ENCODE data around the gene CCDC43. TPM values are rescaled to one million over a fixed set of nuclear protein-coding genes. Genes with fewer than 3 reads are reported as not detected.

The CCDC43 gene
- total RNA-seq, 1 experiment from 2014 or later, result 16.0 TPM

GRCh38 chr17:44688675-44689476 lies 700 bp downstream of the CCDC43 start:
- POLR2A ChIA-PET, result interaction anchor here (0.6 kb wide), 1 partner anchor 241 kb away, joined by 10 read pairs; no protein-coding TSS in a partner anchor
- DNase-seq (ENCODE audit: low read depth, low spot score) (no peak), ATAC-seq (peak; percentile 39; the same call in 1 of the 2 replicates)
- Histone ChIP-seq H3K4me1 (ENCODE audit: control insufficient read depth, insufficient read depth, low read length) (0 out of 2 replicates have a peak, but pooled peaks cover 7% of the 10 kb centered on the region), H3K27ac (ENCODE audit: low read length) (peak overlapping the region; percentile 88), H3K4me3 (ENCODE audit: low read depth in 2 of 2, low read length in 2 of 2) (peak overlapping the region; percentile 86 to 96), H3K36me3 (ENCODE audit: control insufficient read depth, insufficient read depth, low read length) (no peaks in the 10 kb centered on the region; the same call in 1 of the 2 replicates), H3K9me3 (ENCODE audit: control insufficient read depth, insufficient read depth, low read depth, low read length) (no peaks in the 10 kb centered on the region), H3K27me3 (ENCODE audit: control insufficient read depth, insufficient read depth, low read length) (no peaks in the 10 kb centered on the region)
- intact Hi-C loops (cut with micrococcal nuclease; ENCODE audit: unreplicated experiment), result no loop called here
- TSS peak; percentile 82 for BruUV-seq (replicated peaks)
- TF ChIP-seq TCF7L2 (IDR thresholded peaks at IDR 0.05; ENCODE audit: low read depth, low read length) (no peak), SIN3A (IDR thresholded peaks at IDR 0.05; ENCODE audit: borderline replicate concordance, insufficient read depth, low read depth, low read length) (no peak), REST (IDR thresholded peaks at IDR 0.05; ENCODE audit: insufficient read depth in 1 of 2, low read depth in 2 of 2, low read length in 1 of 2) (no peak), POLR2AphosphoS5 (IDR thresholded peaks at IDR 0.05; ENCODE audit: low read depth, low read length) (no peak)
- TF ChIP-seq, protein P1, sequence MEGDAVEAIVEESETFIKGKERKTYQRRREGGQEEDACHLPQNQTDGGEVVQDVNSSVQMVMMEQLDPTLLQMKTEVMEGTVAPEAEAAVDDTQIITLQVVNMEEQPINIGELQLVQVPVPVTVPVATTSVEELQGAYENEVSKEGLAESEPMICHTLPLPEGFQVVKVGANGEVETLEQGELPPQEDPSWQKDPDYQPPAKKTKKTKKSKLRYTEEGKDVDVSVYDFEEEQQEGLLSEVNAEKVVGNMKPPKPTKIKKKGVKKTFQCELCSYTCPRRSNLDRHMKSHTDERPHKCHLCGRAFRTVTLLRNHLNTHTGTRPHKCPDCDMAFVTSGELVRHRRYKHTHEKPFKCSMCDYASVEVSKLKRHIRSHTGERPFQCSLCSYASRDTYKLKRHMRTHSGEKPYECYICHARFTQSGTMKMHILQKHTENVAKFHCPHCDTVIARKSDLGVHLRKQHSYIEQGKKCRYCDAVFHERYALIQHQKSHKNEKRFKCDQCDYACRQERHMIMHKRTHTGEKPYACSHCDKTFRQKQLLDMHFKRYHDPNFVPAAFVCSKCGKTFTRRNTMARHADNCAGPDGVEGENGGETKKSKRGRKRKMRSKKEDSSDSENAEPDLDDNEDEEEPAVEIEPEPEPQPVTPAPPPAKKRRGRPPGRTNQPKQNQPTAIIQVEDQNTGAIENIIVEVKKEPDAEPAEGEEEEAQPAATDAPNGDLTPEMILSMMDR (IDR thresholded peaks at IDR 0.05), result no peak
- in situ Hi-C loops (cut with HindIII; ENCODE audit: low pct_unique_long_range_greater_than_20kb, low sequenced_read_pairs), result no loop called here
- CTCF ChIA-PET, result no interaction called here

DNA sequence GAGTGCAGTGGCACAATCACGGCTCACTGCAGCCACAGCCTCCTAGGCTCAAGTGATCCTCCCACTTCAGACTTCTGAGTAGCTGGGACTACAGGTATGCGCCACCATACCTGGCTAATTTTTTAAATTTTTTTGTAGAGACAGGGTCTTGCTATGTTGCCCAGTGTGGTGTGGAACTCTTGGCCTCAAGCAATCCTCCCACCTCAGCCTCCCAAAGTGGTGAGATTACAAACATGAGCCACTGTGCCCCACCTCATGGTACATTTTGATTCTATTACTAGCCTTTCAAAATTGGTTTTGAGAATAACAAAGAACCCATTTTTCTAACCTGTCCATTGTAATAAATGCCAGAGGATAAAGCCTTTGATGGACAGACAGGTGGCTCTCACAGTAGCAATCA lies 1.4 kb downstream of the CCDC43 start:
- no peak for ATAC-seq
- CTCF ChIA-PET, result no interaction called here
- intact Hi-C loops (cut with micrococcal nuclease; ENCODE audit: unreplicated experiment) (no loop called here), in situ Hi-C loops (cut with HindIII; ENCODE audit: low pct_unique_long_range_greater_than_20kb, low sequenced_read_pairs) (no loop called here)
- Histone ChIP-seq H3K9me3 (ENCODE audit: control insufficient read depth, insufficient read depth, low read depth, low read length) (no peaks in the 10 kb centered on the region), H3K4me1 (ENCODE audit: control insufficient read depth, insufficient read depth, low read length) (0 out of 2 replicates have a peak, but pooled peaks cover 7% of the 10 kb centered on the region), H3K27ac (ENCODE audit: low read length) (no peak overlapping the region), H3K27me3 (ENCODE audit: control insufficient read depth, insufficient read depth, low read length) (no peaks in the 10 kb centered on the region), H3K4me3 (ENCODE audit: low read depth in 2 of 2, low read length in 2 of 2) (no peak overlapping the region), H3K36me3 (ENCODE audit: control insufficient read depth, insufficient read depth, low read length) (no peaks in the 10 kb centered on the region; the same call in none of the 2 replicates)
- POLR2A ChIA-PET, result interaction anchor here (0.6 kb wide), 1 partner anchor 240 kb away, joined by 10 read pairs; no protein-coding TSS in a partner anchor
- TF ChIP-seq SIN3A (IDR thresholded peaks at IDR 0.05; ENCODE audit: borderline replicate concordance, insufficient read depth, low read depth, low read length) (no peak), TCF7L2 (IDR thresholded peaks at IDR 0.05; ENCODE audit: low read depth, low read length) (no peak), POLR2AphosphoS5 (IDR thresholded peaks at IDR 0.05; ENCODE audit: low read depth, low read length) (no peak), REST (IDR thresholded peaks at IDR 0.05; ENCODE audit: insufficient read depth in 1 of 2, low read depth in 2 of 2, low read length in 1 of 2) (no peak)
- TF ChIP-seq, protein P1 (IDR thresholded peaks at IDR 0.05), result no peak
- no peak for DNase-seq (ENCODE audit: low read depth, low spot score)
- no TSS peak for BruUV-seq (replicated peaks)
